Measurements from ENCODE around the gene C19orf12.

The C19orf12 gene

DNA sequence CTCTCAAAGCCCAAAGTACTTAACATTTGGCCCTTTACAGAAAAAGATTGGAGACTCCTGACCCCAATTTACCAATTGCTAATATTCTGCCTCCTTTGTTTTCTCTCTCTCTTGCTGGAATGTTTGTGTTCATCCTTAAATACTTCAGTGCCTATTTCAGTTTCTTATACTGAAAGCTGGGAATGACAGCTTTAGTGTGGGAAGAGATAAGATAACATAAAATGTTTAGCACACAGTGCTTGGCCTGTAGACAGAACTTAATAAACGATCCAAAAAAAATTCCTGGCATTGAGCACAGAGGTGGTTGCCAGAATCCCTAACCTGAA is 52.8 kb downstream of the C19orf12 start:
- FAIRE-seq, result no peak

DNA sequence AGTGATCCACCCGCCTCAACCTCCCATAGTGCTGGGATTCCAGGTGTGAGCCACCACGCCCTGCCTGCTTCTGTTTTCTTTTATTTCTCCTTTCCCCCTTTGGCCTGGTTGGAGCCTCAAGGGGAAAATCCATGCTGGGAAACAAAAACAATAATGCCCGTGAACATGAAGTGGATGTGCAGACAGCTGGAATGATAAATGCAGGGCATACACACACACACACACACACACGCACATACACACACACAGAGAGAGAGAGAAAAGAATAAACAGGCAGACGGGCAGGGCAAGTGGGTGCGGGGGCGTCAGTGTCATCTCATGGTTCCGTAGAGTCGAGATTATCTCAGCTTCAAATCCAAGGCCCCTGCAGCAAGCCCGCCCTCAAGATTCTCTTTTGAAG is 54.2 kb downstream of the C19orf12 start:
- FAIRE-seq, result no peak

DNA sequence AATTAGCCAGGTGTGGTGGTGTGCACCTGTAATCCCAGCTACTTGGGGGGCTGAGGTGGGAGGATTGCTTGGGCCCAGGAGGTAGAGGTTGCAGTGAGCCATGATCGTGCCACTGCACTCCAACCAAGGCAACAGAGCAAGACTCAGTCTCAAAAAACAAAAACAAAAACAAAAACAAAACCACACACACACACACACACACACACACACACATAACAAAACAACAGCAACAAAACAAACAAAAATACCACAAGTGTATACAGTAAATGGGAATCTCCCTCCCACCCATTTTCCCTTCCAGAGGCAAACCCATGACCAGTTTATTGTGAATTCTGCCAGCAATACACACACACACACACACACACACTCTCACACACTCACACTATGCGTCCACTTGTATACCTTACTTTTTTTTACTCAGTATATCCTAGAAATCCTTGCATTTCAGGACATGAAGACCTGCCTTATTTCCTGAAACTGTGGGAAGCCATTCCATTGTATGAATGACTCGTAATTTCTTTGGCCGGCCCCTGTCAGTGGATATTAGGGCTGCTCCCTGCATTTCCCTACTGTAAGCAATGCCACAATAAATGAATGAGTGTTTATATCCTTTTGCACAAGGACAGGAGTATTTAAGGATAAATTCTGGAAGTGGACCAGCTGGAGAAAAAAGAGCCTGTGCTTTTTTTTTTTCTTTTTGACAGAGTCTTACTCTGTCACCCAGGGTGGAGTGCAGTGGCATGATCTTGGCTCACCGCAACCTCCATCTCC is 56.7 kb downstream of the C19orf12 start:
- FAIRE-seq, result no peak

DNA sequence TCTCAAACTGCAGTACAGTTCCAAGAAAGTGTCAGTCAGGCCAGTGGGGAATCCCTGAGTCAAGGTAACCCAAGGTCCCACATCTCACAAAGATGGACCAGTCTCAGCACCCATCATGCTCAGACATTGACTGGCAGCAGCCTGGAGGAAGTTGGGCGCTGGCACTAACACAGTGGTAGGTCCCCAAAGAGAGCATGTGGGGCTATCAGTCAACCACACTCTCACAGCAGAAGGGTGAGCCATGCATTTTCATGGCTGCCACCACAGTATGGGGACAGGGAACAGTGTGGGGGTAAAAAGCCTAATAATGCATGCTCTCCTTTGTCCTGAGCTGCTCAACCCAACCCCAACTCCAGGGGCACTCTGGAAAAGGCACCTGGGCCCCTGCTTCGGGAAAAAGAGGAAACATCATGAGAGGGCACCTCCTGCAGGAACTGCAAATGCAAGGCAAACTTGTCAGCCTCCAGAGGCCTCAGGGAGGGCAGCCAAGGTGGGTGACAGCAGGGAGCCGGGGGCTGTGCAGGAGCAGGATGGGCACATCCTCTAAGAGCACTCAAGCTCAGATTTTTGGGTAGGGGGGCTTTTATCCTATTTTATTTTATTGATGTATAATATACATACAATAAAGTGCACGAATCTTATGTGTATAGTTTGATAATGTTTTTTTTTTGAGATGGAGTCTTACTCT is 59.3 kb downstream of the C19orf12 start:
- no peak for FAIRE-seq

DNA sequence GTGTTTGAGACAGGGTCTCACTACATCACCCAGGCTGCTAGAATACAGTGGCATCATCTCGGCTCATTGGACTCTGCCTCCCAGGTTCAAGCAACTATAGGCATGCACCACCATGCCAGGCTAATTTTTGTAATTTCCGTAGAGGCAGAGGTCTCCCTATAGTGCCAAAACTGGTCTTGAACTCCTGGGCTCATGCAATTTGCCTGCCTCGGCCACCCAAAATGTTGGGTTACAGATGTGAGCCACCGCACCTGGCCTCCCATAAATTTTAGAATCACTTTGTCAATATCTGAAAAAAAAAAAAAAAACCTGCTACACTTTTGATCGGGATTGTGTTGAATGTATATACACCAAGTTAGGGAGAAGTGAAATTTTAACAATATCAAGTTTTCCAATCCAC is 61.7 kb downstream of the C19orf12 start:
- no peak for FAIRE-seq

DNA sequence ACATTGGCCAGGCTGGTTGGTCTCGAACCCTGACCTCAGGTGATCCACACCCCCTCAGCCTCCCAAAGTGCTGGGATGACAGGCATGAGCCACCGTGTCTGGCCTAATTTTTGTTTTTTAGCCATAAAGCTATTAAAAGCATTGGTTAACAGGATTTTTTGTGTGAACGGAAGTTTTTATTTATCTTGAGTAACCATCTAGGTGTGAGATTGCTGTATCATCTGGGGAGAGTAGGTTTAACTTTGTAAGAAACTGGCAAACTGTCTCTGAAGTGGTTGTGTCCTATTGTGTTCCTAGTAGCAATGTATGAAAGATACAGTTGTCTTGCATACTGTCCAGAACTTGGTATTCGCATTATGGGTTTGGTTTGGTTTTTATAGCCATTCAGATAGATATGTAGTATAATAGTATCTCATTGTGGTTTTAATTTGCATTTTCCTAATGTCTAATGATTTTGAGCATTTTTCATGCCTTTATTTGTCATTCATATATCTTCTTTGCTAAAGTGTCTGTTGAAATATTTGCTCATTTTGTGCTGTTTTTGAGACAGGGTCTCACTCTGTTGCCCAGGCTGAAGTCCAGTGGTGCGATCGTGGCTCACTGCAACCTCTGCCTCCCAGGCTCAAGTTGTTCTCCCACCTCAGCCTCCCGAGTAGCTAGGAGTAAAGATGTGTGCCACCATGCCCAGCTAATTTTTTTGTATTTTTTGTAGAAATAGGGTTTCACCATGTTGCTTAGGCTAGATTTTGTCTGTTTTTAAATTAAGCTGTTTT is 63.3 kb downstream of the C19orf12 start:
- no peak for FAIRE-seq

DNA sequence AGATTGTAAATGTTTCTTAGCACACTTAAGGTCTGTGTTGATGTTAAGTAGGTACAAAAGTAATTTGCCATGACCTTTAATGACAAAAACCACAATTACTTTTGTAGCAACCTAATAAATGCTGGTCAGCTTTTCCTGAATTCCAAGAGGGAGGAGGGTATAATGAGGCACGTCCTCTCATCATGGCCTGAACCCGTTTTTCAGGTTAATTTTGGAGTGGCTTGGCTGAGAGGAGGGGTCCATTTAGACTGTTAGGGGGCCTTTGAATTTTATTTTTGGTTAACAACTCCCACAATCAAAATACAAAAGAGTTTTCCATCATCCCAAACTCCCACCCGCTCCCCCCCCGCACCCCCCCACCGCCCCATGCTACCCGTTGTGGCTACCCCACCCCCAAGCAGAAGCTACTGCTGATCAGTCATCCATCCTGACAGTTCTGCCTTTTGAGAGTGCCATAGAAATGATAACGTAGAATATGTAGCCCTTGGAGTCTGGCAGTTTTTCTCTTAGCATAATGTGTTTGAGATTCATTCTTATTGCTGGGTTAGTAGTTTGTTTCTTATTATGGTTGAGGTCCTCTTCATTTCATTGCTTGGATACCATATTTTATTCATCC is 64.2 kb downstream of the C19orf12 start:
- FAIRE-seq, result no peak

Measured in TTC549 (cell line).